CD14-positive monocyte (primary cell): ENCODE results near the gene RBKS. TPM values are rescaled to one million over a fixed set of nuclear protein-coding genes. Genes with fewer than 3 reads are reported as not detected.

Source experiments
- DNase-seq, 3 donors: peaks; one replicate each; pipeline ENCODE4 v3.0.0-alpha.2; 2011 to 2022
- H2AFZ ChIP-seq: 2 replicates; pipeline ENCODE4 v1.6.0; 2012; ENCODE audit warnings: mild to moderate bottlenecking, low read depth, low read length, inconsistent platforms; ENCODE audit not compliant: insufficient read depth, poor library complexity, severe bottlenecking
- H3K27ac ChIP-seq, 2 donors: 1 replicate in 1 of 2; 2 replicates in 1 of 2; pipeline ENCODE4 v1.5.1; 2012 to 2013; ENCODE audit warnings: low read length in 2 of 2, control low read depth in 1 of 2, inconsistent platforms in 1 of 2, low read depth in 1 of 2, mild to moderate bottlenecking in 1 of 2
- H3K27me3 ChIP-seq, 2 donors: one replicate each; pipeline versions ENCODE4 v1.6.0 to v1.6.1; 2011 to 2013; ENCODE audit warnings: low read length in 2 of 2; ENCODE audit not compliant: control insufficient read depth in 2 of 2, insufficient read depth in 2 of 2
- H3K36me3 ChIP-seq, 2 donors: replicated peaks in 1 of 2; 1 replicate in 1 of 2; 2 replicates in 1 of 2; pipeline versions ENCODE4 v1.5.1 to v1.6.1; 2012 to 2013; ENCODE audit warnings: low read length in 2 of 2, control low read depth in 1 of 2, inconsistent platforms in 1 of 2, mild to moderate bottlenecking in 1 of 2; ENCODE audit not compliant: insufficient read depth in 2 of 2, control insufficient read depth in 1 of 2
- H3K4me1 ChIP-seq, 2 donors: 1 replicate in 1 of 2; 2 replicates in 1 of 2; pipeline versions ENCODE4 v1.5.1 to v1.6.1; 2012 to 2013; ENCODE audit warnings: low read length in 2 of 2, control low read depth in 1 of 2, inconsistent platforms in 1 of 2, mild to moderate bottlenecking in 1 of 2, moderate library complexity in 1 of 2; ENCODE audit not compliant: insufficient read depth in 2 of 2, control insufficient read depth in 1 of 2
- H3K4me2 ChIP-seq: replicated peaks from 2 replicates; pipeline ENCODE3; 2012; ENCODE audit warnings: low read length, moderate library complexity, mild to moderate bottlenecking; ENCODE audit not compliant: poor library complexity, severe bottlenecking; ENCODE audit errors: extremely low read depth
- H3K4me3 ChIP-seq, 3 experiments: fragments of 200-600 bp in 1 of 3; sonication (generic) in 1 of 3; replicated peaks in 1 of 3; 1 replicate in 2 of 3; 2 replicates in 1 of 3; pipeline ENCODE4 v1.5.1; 2011 to 2013; ENCODE audit warnings: low read length in 3 of 3, mild to moderate bottlenecking in 3 of 3, control low read depth in 2 of 3, low read depth in 2 of 3, inconsistent platforms in 1 of 3, moderate library complexity in 1 of 3
- H3K79me2 ChIP-seq: 2 replicates; pipeline ENCODE4 v1.6.0; 2012; ENCODE audit warnings: mild to moderate bottlenecking, control low read depth, inconsistent platforms, low read length, moderate library complexity; ENCODE audit not compliant: insufficient read depth
- H3K9ac ChIP-seq: 2 replicates; pipeline ENCODE4 v1.6.0; 2017; ENCODE audit warnings: low read length, mild to moderate bottlenecking; ENCODE audit not compliant: insufficient read depth, poor library complexity, severe bottlenecking
- H3K9me3 ChIP-seq, 2 donors: replicated peaks in 1 of 2; 1 replicate in 1 of 2; 2 replicates in 1 of 2; pipeline versions ENCODE4 v1.5.1 to v1.6.1; 2012 to 2013; ENCODE audit warnings: low read length in 2 of 2, control low read depth in 1 of 2; ENCODE audit not compliant: control insufficient read depth in 1 of 2, insufficient read depth in 1 of 2
- H4K20me1 ChIP-seq: 2 replicates; pipeline ENCODE4 v1.6.0; 2012; ENCODE audit warnings: mild to moderate bottlenecking, low read length, control low read depth, moderate library complexity; ENCODE audit not compliant: insufficient read depth
- H3K27ac Mint-ChIP-seq, 7 donors: one replicate each; pipeline ENCODE4 v1.8.0; 2020; ENCODE audit warnings: mild to moderate bottlenecking in 7 of 7, mixed read lengths in 7 of 7, moderate library complexity in 6 of 7, inconsistent platforms in 2 of 7
- H3K27me3 Mint-ChIP-seq, 3 donors: one replicate each; pipeline ENCODE4 v1.8.0; 2021 to 2022; ENCODE audit warnings: low read depth in 3 of 3, mild to moderate bottlenecking in 3 of 3, mixed read lengths in 3 of 3, moderate library complexity in 3 of 3, inconsistent platforms in 1 of 3
- H3K36me3 Mint-ChIP-seq, 2 donors: one replicate each; pipeline ENCODE4 v1.8.0; 2020; ENCODE audit warnings: mixed read lengths in 2 of 2, inconsistent platforms in 1 of 2, mild to moderate bottlenecking in 1 of 2
- H3K4me1 Mint-ChIP-seq: one replicate; pipeline ENCODE4 v1.8.0; 2020; ENCODE audit warnings: mild to moderate bottlenecking, mixed read lengths
- H3K4me3 Mint-ChIP-seq, 2 donors: one replicate each; pipeline ENCODE4 v1.8.0; 2020; ENCODE audit warnings: mild to moderate bottlenecking in 2 of 2, mixed read lengths in 2 of 2, moderate library complexity in 1 of 2
- H3K9me3 Mint-ChIP-seq, 7 donors: one replicate each; pipeline ENCODE4 v1.8.0; 2020 to 2022; ENCODE audit warnings: mixed read lengths in 7 of 7, mild to moderate bottlenecking in 6 of 7, moderate library complexity in 6 of 7, inconsistent platforms in 2 of 7
- WGBS: methylation state at CpG from one replicate; pipeline ENCODE4 v1.1.5; 2013; ENCODE audit warnings: missing lambda C conversion rate; ENCODE audit not compliant: insufficient coverage; 5-methylcytosine and 5-hydroxymethylcytosine counted together
- intact Hi-C, 2 donors: fragments of 100-400 bp; cut with micrococcal nuclease; formaldehyde crosslinking; loops; one replicate each; pipeline versions ENCODE4 v1.15.0 to v1.15.1; 2023
- polyA plus RNA-seq, 3 donors: library from polyadenylated mRNA; depleted of rRNA in 1 of 3; unstranded in 2 of 3; stranded (reverse) in 1 of 3; fragments of 300-500 nt in 2 of 3; fragments of >200 nt in 1 of 3; fragmentation: Illumina TruSeq in 2 of 3; gene quantifications; 1 replicate in 2 of 3; 2 replicates in 1 of 3; pipeline ENCODE4 v1.2.3, GENCODE V29; 2012 to 2021
- TF ChIP-seq, protein P1 (sequence below): fragments of 200-600 bp; IDR thresholded peaks from one replicate; pipeline ENCODE4 v1.8.0; 2022; ENCODE audit warnings: antibody characterized with exemption, mild to moderate bottlenecking

The RBKS gene
- polyA plus RNA-seq, 3 donors = 3.9 to 39.1 (median 4.3) TPM

DNA sequence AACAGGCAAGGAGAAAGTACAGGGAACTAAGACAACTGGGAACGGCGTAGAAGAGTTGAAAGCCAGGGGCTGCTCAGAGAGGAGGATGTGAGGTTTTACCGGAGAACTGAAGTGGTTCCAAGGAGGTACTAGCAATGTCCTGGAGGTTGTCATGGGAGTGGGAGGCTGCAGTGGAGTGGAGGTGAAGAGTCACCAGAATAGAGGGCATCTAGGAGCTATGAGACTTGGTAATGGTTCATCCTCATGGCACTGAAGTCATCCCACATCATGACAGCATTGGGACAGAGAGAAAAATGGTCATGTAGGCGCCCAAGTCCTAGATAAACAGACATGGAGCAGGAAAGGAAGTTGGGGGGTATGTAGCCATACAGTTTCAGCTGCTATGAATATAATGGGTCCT lies 92.3 kb downstream of the RBKS start:
- Histone ChIP-seq H3K4me2 (no peak overlapping the region), H3K36me3 (no peaks in the 10 kb centered on the region), H2AFZ (no peak overlapping the region), H3K4me1 (peaks cover 63 to 83% of the 10 kb centered on the region in 2 donors), H3K27me3 (no peaks in the 10 kb centered on the region), H3K79me2 (no peaks in the 10 kb centered on the region), H3K27ac (no peak overlapping the region), H3K4me3 (no peak overlapping the region), H4K20me1 (no peaks in the 10 kb centered on the region), H3K9me3 (no peaks in the 10 kb centered on the region), H3K9ac (no peak overlapping the region)
- peaks cover 1 to 9% (median 3%) of the 10 kb centered on the region in 7 donors for H3K9me3 Mint-ChIP-seq
- 61% methylated on average over 4 of the region's 4 CpGs for WGBS
- TF ChIP-seq, protein P1, sequence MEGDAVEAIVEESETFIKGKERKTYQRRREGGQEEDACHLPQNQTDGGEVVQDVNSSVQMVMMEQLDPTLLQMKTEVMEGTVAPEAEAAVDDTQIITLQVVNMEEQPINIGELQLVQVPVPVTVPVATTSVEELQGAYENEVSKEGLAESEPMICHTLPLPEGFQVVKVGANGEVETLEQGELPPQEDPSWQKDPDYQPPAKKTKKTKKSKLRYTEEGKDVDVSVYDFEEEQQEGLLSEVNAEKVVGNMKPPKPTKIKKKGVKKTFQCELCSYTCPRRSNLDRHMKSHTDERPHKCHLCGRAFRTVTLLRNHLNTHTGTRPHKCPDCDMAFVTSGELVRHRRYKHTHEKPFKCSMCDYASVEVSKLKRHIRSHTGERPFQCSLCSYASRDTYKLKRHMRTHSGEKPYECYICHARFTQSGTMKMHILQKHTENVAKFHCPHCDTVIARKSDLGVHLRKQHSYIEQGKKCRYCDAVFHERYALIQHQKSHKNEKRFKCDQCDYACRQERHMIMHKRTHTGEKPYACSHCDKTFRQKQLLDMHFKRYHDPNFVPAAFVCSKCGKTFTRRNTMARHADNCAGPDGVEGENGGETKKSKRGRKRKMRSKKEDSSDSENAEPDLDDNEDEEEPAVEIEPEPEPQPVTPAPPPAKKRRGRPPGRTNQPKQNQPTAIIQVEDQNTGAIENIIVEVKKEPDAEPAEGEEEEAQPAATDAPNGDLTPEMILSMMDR = no peak
- peaks cover 72% of the 10 kb centered on the region for H3K4me1 Mint-ChIP-seq
- no peak for DNase-seq
- peaks cover 0 to 4% (median 0%) of the 10 kb centered on the region in 3 donors for H3K27me3 Mint-ChIP-seq
- H3K36me3 Mint-ChIP-seq = peaks cover 0 to 5% of the 10 kb centered on the region in 2 donors
- intact Hi-C loops = loop anchor here in 1 of 2 donors (5.0 to 10.0 kb wide), 2 partner anchors 41 to 287 kb away; no protein-coding TSS in a partner anchor
- H3K4me3 Mint-ChIP-seq = peak overlapping the region in 1 of 2 donors; percentile 63
- H3K27ac Mint-ChIP-seq = peak overlapping the region in 1 of 7 donors; percentile 68

DNA sequence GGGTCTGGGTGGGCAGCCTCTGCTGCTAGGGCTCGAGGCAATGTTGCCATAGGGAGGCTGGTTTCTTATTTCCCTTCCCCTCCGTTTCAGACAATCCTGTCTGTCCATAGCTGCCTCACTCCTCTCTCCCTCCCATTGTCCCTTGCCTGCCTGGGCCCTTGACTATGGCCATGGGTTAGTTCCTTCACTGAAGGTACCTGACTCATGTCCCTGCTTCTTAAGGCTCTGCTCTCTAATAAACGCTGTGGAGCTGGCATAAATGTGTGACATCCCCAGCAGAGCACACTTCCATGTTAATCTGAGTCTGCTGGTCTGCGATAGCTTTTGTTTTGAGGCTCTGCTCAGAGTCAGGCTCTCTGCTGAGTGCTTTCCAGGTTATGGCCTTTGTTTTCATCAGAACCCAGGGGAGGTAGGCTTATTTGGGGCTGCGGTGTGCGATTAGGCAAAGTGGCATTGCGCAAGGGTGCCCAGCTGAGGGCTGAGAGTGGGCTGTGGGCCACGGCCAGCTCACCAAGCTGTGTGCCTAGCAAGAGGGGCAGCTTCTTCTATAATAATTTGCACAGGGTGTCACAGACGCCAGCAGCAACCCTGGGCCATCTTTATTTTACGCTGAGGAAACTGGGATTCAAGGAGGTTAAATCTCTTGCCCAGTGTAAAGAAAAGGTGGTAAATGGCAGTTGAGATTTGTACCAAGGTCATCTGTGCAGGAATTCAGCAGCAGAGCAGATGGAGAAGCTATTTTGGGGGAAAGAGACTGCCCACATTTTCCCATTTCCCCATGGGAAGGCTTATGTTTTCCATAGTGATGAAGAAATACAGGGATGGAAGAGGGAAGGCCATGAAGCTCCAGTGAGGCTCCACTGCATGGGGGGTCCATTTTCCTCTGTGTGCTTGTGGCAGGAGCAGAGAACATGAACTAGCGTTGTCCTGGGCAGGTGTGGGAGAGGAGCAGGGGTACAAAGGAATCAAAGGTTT lies 93.1 kb downstream of the RBKS start:
- H3K4me2 ChIP-seq = no peak overlapping the region
- intact Hi-C loops = loop anchor here in 1 of 2 donors (5.0 to 10.0 kb wide), 2 partner anchors 40 to 288 kb away; no protein-coding TSS in a partner anchor
- H3K36me3 ChIP-seq = no peaks in the 10 kb centered on the region
- H4K20me1 ChIP-seq = no peaks in the 10 kb centered on the region
- H3K9me3 Mint-ChIP-seq = peaks cover 1 to 9% (median 3%) of the 10 kb centered on the region in 7 donors
- no peaks in the 10 kb centered on the region for H3K9me3 ChIP-seq
- H3K9ac ChIP-seq = no peak overlapping the region
- H3K27me3 Mint-ChIP-seq = peaks cover 0 to 4% (median 0%) of the 10 kb centered on the region in 3 donors
- peak overlapping the region; percentile 4 to 39 for H3K27ac ChIP-seq
- H3K4me1 ChIP-seq = peaks cover 62 to 83% of the 10 kb centered on the region in 2 donors
- peak in 2 of 3 donors; percentile 54 to 57 for DNase-seq
- peaks cover 0 to 5% of the 10 kb centered on the region in 2 donors for H3K36me3 Mint-ChIP-seq
- peak overlapping the region; percentile 42 to 90 (median 77) for H3K27ac Mint-ChIP-seq
- peak overlapping the region; percentile 42 to 55 for H3K4me3 Mint-ChIP-seq
- TF ChIP-seq, protein P1 = no peak
- no peaks in the 10 kb centered on the region for H3K79me2 ChIP-seq
- 10% methylated on average over 8 of the region's 11 CpGs for WGBS
- H3K4me1 Mint-ChIP-seq = peaks cover 72% of the 10 kb centered on the region
- H3K27me3 ChIP-seq = no peaks in the 10 kb centered on the region
- H2AFZ ChIP-seq = peak overlapping the region; percentile 43
- peak overlapping the region in 1 of 3 experiments; percentile 3 for H3K4me3 ChIP-seq
